Anterior cingulate cortex (tissue), 58 donors: ENCODE data around the gene ZNF286A.
"Not testable (repeated sequence)": the region's sequence is repeated elsewhere in the genome, so short reads cannot be mapped to it uniquely, and the experiment has no call there.

ENCODE experiments used
- DNase-seq, 58 donors: peaks; one replicate each; lab custom pipeline; 2025; lab: John Stamatoyannopoulos, UW

ZNF286A gene

DNA sequence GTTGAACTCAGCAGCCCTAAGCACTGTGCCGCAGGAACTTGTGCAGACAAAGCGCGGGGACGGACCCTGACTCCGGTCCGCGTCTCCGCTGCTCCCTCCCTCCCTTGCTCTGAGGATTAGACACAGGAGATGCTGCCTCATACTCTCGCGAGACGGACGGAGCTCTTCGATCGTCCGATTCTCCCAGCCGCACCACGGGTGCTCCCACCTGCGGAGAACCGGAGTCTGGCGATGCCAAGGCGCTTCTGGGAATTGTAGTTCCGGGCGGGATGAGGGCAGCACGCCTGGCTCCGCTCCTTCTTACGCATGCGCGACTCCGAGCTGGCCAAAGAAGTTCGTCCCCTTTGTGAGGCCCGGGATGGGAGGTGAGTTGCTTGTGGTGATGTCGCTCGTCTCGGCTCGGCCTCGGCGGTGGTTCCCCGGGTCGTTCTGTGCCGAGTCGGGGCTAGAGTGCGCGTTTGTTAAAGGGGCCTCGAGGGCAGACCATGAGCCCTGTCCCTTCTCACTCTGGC is at the start of gene ZNF286A:
Gene ZNF286A (plus strand): TSS at position 340 of the 512 bp plus-strand sequence. CDS start 578 bp downstream, outside the sequence.
- peak; percentile 51 to 100 (median 98) for DNase-seq

DNA sequence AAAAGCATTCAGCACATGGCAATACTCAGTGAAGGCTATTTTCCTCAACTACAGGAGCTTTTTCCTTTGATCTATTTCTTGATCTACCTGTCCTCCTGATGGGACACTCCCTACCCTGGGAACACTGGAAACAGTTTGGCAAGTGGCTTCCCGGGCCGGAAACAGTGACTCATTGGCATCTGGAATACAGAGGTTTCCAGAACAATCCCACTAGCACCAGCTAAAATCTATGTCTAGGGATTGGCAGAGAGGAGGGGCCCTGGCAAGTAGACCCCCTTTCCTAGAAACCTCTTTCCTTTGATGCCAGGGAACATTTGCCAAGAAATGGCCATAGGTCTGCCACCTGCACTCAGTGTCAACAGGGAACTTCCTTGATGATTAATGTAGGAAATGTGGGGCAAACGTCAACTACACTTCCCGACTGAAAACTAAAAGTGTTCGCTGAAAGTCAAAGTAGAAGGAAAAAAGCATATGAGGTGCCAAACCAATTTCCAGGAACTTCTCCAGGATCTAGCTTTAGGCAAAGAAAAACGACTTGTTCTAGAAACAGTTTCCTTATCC is 49.6 kb upstream of the ZNF286A start:
- peak in 1 of 58 donors; percentile 55 for DNase-seq

DNA sequence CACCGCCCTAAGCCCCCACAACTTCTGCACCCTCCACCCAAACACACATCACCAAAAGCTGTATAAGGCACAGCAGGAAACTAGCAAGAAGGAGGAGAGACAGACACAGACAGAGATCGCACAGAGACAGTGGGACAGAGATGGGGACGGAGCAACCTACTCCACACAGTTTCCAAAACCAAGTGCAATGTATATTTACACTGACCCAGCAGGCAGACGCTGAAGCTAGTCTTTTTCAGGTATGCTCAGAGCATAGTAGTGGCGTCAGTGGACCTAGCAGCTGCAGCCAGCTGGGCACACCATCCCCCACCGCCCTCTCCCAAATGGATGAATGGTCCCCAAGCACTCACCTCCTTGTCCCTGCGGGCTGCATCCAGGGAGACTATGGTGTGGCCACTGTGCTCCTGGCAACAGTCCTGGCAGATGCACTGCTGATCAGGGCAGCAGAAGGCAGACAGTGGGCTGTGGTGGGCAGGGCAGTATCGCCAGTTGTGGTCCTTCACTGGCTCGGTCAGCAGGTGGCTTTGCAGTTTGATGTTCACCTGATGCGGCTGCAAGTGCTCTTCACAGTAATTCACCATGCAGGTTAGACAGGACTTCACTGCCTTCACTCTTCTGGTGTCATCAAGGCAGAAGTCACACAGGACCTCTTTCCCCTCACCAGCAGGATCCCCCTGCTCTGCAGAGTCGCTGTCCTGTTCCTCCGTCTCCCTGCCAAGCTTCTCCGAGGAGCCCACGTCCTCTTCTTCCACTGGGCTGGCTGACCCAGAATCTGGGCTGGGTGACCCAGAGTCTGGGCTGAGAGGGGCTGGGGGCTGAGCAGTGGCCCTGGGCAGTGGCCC is 48.6 kb upstream of the ZNF286A start:
- peak in 5 of 58 donors; percentile 6 to 44 (median 16) for DNase-seq

DNA sequence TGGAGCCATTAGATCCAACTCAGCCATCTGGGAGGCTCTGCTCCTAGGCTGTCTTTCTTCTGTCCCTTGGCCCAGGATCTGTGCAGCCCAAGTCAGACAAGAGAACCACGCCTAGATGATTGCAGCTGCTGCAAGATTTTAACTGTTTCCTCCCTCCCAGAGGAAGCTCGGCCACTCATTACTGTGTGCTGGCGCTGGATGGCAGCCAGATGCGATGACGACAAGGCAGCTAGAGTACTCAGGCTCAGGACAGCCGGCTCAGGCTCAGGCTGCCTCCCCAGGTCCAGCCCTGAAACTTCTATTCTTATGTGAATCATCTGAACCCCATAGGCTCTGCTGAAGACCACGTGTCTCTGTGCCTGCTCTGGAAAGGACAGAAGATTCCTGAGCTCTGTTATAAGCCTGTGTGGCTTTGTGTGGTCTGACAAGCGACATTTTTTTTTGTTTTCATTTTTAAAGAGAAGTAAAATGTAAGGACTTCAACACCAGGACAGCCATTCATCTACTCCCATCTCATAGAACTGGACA is 47.9 kb upstream of the ZNF286A start:
- DNase-seq: peak in 54 of 58 donors; percentile 13 to 95 (median 56)

DNA sequence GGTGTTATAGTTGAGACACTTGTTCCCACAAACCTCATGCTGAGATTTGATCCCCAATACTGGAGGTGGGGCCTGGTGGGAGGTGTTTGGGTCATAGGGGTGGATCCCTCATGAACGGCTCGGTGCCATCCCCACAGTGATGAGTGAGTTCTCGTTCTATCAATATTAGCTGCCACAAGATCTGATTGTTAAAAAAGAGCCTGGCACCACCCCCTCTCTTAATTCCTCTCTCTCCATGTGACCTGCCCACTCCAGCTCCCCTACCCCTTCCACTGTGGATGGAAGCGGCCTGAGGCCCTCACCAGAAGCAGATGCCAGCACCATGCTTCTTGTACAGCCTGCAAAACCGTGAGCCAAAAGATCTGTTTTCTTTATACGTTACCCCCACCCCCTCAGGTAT is 46.6 kb upstream of the ZNF286A start:
- no peak for DNase-seq

DNA sequence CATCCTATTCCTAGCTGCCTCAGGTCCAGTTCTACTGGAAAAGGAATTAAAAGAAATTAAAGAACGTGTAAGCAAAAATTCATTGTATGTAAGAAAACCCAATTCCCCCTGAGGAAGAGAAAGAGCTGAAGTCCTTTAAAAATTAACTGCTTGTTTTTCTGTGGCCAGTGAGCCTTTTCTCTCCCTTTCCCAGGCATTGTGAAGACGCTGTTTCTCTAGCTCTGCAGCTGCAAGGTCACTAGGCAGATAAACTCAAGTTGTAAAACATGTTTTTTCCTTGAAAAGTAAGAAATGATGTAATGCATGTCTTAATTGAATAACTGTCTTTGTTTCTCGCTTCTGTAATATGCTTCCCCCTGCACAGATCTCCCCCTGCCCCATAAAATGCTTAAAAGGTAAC is 45.2 kb upstream of the ZNF286A start:
- DNase-seq: not testable (repeated sequence)

DNA sequence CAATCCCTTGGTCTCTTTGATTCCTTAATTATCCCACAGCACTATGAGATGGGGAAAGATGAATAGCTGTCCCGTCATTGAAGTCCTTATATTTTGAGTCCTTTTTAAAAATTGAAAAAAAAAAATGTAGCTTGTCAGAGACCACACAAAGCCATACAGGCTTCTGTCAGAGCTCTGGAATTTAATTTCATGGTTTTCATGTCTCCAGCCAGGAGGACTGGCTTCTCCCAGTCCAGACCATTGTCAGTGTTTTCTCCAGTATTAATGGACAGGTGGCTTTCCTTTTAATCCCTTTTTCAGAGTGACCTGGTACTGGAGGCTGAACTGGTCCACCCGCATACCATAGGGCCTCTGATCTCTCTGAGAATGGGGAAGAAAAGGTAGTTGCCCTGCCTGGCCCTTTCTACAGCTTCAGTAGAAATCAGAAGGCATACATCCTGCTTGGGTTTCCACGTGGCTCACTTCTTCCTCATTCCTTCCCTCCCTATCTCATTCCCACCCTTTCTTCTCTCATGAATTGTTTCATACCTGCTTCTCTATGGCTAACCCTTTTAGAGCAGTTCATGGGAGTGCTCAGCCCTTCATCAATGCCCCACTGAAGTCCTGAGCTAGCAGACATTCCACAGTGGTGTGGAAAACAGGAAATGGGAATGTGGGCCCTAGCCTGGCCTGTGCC is 44.5 kb upstream of the ZNF286A start:
- no peak for DNase-seq

DNA sequence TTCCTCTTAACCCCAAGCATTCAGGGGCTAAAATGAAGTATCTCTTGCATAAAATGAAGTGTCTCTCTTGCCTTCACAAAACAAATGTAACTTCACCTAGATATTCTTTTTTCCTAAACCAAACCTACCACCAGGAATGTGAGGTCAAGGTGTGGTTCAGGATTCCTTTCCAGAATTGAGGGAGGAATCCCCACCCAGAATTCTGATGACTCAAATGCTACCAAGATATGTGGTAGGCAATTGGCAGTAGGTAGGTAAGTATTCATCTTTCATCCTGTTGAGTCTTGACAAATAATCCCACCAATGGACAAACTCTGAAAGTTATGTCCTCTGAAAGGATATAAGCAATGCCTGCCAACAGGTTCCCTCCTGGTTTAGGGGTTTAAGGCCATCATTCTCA is 41.7 kb upstream of the ZNF286A start:
- DNase-seq: no peak

DNA sequence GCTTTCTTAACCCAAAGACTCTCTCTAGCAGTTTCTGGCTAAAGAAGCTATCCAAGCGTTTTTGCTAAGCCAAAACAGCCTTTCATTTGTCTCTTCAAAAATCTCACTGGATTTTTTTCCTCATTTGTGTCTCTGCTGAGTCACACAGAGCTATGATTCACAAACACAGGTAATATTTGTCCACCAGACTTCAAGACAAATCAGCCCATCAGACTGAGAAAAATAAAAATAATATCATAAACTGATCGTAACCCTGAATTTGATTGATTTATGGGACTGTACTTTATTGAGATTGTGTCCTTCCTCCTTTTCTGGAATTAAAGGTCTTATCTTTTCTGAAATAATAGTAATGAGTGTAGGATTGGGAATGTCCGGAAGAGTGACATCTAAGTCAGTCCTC is 41.3 kb upstream of the ZNF286A start:
- no peak for DNase-seq

DNA sequence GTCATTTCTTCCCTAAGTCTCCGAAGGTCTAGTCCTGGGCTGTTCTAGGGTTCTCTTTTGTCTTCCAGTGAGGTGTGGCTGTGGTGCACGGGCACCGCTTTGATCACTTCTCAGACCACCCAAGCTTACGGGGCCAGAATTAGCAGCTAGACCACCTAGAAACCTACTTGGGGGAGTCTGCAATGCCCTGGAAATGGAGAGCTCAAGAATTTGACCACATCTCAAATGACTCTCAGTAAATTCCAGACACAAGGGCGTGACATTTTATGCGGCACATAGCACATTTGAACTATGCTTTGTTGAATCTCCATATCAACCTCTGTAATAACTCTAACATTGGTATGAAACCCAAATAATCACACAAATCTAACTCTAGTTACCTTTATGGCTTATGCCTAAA is 40.3 kb upstream of the ZNF286A start:
- no peak for DNase-seq

DNA sequence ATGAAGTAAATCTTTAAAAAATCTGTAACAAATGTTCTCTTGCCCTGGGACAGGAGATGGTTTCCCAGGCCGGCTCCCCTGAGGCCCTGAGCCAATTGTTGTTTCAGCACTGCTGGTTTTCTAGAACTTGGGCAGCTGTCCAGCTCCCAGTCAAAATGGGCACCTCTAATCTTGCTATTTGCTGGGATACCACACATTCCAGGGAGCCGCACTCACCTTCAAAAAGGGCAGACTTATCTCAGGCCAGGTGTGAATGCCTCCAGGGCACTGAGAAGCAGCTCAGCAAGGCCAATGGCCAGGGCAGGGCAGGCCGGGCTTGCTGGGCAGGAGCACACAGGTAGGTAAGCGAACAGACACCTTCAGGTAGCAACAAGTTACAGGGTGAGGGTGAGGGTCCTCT is 39.9 kb upstream of the ZNF286A start:
- DNase-seq: no peak

DNA sequence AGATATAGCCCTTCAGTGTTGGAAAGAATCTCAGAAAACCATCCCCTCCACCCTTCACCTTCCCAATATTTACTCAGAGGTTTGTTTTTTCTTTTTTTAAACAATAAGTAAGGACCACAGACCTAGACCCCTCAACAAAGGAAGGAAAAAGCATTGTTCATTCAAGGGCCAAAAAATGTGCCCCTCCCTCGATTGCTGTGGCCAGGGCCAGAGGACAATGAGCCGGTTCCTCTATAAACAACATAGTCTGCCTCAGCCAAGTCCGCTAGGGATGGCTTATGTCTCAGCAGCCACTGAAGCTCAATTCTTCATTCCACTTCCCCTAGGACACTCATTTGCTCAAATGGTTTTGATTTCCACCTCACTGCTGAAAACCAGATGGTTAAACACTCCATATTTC is 39.5 kb upstream of the ZNF286A start:
- no peak for DNase-seq

DNA sequence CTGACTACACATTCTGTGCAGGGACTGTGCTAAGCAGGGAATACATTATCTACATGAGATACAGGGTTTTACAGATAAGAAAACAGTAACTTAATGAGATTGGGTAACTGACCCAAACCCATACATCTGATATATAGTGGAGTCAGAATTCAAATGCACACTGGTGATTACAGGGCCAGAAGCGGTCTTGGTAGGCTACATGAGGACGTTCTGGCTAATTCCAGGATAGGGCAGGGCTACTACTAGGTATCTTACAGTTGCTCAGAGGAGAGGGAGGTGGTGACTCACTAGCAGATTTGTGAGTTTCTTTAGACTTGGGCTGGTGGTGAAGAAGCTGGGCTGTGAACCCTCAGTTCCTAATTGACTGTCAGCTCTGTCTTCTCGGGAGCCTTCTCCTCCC is 36.9 kb upstream of the ZNF286A start:
- DNase-seq: no peak

DNA sequence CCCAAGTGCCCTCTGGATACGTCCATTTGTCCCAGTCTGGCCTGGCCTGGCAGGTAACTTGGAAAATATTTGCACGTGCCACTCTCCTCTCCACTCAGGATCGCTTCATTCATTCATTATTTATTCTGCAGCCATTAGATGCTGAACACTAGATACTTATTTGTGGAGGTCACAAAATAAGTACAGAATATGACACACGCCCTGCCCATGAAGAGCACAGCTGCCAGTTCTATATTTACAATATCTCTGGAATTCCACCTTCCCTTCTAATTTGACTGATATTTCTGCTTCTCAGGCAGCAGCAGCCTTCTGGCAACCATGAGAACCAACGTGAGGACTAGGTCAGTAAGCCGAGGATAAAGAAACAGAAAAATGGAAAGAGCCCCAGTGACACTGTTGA is 36.4 kb upstream of the ZNF286A start:
- no peak for DNase-seq

DNA sequence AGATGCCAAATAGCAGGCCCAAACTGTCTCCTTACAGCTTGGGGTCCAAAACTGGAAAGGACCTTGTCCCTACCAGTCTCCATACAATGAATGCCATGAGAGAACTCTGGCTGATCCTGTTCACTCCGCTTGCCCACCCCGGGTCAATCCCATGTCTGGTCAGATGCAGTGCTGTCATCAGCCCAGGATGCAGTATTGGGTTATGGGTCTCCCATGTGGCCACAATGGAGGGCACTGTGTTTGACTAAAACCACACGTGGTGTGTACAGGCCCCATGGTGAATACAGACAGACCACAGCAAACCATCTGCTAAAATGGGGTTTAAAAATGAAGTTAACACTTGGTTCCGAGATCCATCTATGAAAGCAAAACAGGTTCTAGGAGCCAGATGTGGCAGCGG is 35.9 kb upstream of the ZNF286A start:
- DNase-seq: no peak

DNA sequence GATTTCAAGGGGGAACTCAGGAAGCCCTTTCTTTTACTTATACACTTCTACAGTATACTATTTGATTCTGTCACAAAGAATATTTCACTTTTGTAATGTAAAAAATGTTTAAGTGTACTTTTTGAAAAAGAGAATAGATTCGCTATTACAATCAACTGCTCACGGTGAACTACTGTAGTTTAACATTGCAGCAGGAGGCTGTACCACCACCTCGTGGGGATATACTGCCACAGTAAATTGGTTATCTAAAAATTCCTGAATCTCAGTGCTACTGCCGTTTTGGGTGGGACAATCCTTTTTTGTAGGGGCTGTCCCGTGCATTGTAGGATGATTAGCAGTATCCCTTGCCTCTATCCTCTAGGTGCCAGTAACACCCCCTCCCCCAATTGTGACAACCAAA is 30.0 kb upstream of the ZNF286A start:
- not testable (repeated sequence) for DNase-seq

DNA sequence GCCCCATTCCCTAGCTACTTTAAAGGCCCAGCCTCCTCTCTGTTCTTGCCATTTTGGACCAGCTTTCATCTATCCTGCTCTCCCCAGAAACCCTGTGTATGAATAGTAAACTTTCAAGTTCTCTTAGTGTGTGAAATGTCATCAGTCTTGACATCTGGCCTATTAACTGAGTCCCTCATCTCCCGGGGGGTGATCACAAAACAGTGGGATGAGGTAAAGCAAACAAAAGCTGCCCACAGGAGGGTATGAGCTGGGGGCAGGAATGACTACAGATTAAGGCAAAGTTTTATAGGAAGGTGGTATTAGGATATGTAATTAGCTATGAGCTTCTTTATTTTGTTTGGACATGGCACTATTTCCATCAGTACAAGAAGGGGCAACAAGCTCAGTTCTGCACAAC is 24.9 kb upstream of the ZNF286A start:
- not testable (repeated sequence) for DNase-seq

DNA sequence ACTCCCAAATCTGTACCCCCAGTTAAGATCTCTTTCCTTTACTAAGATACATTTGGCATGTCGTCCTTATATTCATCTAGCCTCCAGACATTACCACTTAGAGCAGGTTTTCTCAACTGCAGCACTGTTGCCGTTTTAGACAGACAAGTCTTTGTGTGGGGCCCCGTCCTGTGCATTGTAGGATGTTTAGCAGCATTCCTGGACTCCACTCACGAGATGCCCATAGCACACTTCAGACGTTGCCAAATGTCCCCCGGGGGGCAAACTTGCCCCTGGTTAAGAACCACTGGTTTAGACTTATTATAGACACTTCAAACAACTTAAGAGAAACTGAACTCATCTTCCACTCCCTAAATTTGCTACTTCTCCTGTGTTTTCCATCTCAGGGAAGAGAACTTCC is 23.6 kb upstream of the ZNF286A start:
- DNase-seq: not testable (repeated sequence)

DNA sequence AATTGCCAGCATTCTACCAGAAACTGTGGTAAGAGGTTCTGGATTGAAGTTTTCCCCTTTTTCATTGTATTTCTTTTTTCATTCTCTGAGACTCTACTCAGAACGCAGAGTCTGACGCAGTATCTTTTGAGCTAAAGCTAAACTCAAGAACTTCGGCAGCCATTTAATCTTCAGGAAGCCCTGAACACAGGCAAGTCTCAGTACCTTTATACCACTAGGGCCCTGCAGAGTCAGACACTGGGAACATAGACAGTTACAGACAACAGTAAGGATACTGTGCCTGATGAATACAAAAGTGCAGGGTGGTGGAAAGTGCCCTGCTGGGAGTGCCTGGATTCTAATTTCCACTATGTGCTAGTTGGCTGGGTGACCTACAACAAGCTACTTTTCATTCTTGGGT is 16.4 kb upstream of the ZNF286A start:
- DNase-seq: not testable (repeated sequence)

DNA sequence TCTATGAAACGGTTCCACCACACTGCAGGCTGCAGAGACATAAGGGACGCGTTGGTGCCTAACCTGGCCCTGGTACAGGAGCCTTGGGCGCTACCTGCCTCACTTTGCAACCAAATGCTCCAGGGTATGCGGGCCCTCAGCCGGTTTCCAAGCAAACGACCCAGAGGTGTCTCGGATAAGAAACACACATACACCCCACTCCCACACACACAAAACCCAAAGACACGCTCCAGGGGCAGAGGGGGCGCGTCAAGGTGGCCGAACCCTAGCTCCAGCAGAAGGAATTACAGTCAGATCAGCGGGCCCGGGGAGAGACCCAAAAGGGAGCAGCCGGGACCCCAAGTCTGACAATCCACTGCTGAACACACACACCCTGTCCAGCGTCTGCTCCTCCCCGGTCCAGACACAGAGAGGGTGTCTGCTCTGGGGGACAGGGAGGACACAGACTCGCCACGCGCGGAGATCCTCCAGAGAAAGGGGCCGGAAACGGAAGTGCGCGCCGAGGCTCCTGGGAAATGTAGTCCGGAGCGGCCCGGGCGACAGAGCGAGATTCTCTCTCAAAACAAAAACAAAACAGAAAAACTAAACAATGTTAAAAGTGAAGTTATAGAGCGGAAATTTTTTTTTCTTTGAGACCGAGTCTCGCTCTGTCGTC is 15.6 kb upstream of the ZNF286A start, which contains the start of gene TRIM16:
Gene TRIM16 (minus strand): TSS at position 488 of the 655 bp plus-strand sequence. CDS start 32,702 bp downstream, outside the sequence.
- DNase-seq: peak in 57 of 58 donors; percentile 16 to 85 (median 69)
